ENCODE results near the gene CBLN2. TPM values are rescaled to one million over a fixed set of nuclear protein-coding genes. Genes with fewer than 3 reads are reported as not detected.

CBLN2 gene
- total RNA-seq, 4 donors from 2014 or later: 3.1 TPM; not detected in 3

GRCh38 chr18:72502671-72503431, 41.3 kb downstream of the CBLN2 start:
- WGBS, 2 donors: 88 to 91% methylated on average over 14 to 15 of the region's 19 CpGs

GRCh38 chr18:72492497-72492896, 51.6 kb downstream of the CBLN2 start:
- Histone ChIP-seq H3K4me1 (no peaks in the 10 kb centered on the region), H3K27me3 (no peaks in the 10 kb centered on the region), H3K9me3 (no peaks in the 10 kb centered on the region), H3K27ac (no peak overlapping the region), H3K4me3 (no peak overlapping the region), H3K36me3 (no peaks in the 10 kb centered on the region)
- no peak for DNase-seq (ENCODE audit: low spot score in 2 of 2)
- 92 to 95% methylated on average over 3 of the region's 3 CpGs for WGBS, 2 donors
- TF ChIP-seq EP300 (IDR thresholded peaks at IDR 0.05): no peak
- no peak for TF ChIP-seq CTCF (IDR thresholded peaks at IDR 0.05)
- no peak for TF ChIP-seq POLR2A (IDR thresholded peaks at IDR 0.05)

More at GRCh38 chr18:72502671-72503431, 41.3 kb downstream of the CBLN2 start:
- no peak overlapping the region for H3K4me3 ChIP-seq
- TF ChIP-seq POLR2A (IDR thresholded peaks at IDR 0.05) (no peak), CTCF (IDR thresholded peaks at IDR 0.05) (no peak), EP300 (IDR thresholded peaks at IDR 0.05) (no peak)
- DNase-seq (ENCODE audit: low spot score in 2 of 2): no peak
- no peaks in the 10 kb centered on the region for H3K9me3 ChIP-seq
- no peaks in the 10 kb centered on the region for H3K4me1 ChIP-seq
- H3K27me3 ChIP-seq: no peaks in the 10 kb centered on the region
- no peaks in the 10 kb centered on the region for H3K36me3 ChIP-seq
- no peak overlapping the region for H3K27ac ChIP-seq
